GM21381 (cell line): ENCODE measurements around the gene OR13A1.
"Not testable (repeated sequence)": the region's sequence is repeated elsewhere in the genome, so short reads cannot be mapped to it uniquely, and the experiment has no call there.

Source experiments
- ATAC-seq: cut with Tn5 transposase; IDR thresholded peaks from one replicate; pipeline ENCODE4 v1.9.1; 2021; ENCODE audit warnings: mild to moderate bottlenecking, moderate library complexity; ENCODE audit not compliant: unreplicated experiment

Gene OR13A1, protein sequence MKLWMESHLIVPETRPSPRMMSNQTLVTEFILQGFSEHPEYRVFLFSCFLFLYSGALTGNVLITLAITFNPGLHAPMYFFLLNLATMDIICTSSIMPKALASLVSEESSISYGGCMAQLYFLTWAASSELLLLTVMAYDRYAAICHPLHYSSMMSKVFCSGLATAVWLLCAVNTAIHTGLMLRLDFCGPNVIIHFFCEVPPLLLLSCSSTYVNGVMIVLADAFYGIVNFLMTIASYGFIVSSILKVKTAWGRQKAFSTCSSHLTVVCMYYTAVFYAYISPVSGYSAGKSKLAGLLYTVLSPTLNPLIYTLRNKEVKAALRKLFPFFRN

DNA sequence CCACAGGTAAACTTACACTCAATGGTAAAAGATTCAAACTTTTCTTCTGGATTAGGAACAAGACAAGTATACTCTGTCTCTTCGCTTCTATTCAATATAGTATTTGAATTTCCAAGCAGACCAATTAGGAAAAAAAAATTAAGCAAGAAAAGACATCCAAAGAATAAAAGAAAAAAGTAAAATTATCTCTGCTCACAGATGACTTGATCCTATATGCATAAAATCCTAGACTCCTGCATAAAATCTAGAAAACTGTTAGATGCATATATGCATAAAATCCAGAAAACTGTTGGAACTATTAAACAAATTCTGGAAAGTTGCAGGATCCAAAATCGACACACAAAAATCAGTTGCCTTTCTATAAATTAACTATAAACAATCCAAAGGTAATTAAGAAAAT lies at the start of gene OR13A1:
Gene OR13A1 (minus strand): TSS at position 101 of the 400 bp plus-strand sequence. CDS start 11,186 bp downstream, outside the sequence.
- no peak for ATAC-seq

DNA sequence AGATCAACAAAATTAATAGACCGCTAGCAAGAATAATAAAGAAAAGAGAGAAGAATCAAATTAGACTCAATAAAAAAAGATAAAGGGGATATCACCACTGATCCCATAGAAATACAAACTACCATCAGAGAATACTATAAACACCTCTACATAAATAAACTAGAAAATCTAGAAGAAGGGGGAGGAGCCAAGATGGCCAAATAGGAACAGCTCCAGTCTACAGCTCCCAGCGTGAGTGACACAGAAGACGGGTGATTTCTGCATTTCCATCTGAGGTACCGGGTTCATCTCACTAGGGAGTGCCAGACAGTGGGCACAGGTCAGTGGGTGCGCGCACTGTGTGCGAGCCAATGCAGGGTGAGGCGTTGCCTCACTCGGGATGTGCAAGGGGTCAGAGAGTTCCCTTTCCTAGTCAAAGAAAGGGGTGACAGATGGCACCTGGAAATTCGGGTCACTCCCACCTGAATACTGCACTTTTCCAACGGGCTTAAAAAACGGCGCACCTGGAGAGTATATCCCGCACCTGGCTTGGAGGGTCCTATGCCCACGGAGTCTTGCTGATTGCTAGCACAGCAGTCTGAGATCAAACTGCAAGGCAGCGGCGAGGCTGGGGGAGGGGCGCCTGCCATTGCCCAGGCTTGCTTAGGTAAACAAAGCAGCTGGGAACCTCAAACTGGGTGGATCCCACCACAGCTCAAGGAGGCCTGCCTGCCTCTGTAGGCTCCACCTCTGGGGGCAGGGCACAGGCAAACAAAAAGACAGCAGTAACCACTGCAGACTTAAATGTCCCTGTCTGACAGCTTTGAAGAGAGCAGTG lies 46.8 kb upstream of the OR13A1 start:
- not testable (repeated sequence) for ATAC-seq

GRCh38 chr10:45358961-45359360 lies 43.6 kb upstream of the OR13A1 start:
- ATAC-seq = not testable (repeated sequence)

- no peak for ATAC-seq
These were observed 40.1 kb upstream of the OR13A1 start for GRCh38 chr10:45355494-45355893.

- no peak for ATAC-seq
These were observed 38.9 kb upstream of the OR13A1 start for GRCh38 chr10:45354261-45354660.

DNA sequence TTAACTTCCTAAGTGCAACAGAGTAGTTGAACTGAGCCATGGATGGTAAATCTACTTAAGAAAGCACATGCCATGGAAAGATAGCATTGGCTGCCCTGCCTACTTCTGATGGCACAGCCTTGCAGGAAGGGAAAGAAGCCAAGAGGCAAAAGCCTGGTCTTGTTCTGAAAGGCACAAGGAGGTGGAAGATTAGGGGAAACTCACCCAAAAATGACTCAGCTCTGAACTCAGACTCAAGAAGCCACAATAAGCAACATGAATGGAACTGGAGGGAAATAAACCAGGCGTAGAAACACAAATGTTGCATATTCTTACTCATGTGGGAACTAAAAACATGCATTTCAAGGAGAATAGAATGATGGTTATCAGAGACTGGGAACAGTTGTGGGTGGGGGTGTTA lies 37.8 kb upstream of the OR13A1 start:
- peak; percentile 44 for ATAC-seq

- not testable (repeated sequence) for ATAC-seq
These were observed 32.9 kb upstream of the OR13A1 start for GRCh38 chr10:45348196-45348765.

GRCh38 chr10:45347464-45347863 lies 32.1 kb upstream of the OR13A1 start:
- not testable (repeated sequence) for ATAC-seq

DNA sequence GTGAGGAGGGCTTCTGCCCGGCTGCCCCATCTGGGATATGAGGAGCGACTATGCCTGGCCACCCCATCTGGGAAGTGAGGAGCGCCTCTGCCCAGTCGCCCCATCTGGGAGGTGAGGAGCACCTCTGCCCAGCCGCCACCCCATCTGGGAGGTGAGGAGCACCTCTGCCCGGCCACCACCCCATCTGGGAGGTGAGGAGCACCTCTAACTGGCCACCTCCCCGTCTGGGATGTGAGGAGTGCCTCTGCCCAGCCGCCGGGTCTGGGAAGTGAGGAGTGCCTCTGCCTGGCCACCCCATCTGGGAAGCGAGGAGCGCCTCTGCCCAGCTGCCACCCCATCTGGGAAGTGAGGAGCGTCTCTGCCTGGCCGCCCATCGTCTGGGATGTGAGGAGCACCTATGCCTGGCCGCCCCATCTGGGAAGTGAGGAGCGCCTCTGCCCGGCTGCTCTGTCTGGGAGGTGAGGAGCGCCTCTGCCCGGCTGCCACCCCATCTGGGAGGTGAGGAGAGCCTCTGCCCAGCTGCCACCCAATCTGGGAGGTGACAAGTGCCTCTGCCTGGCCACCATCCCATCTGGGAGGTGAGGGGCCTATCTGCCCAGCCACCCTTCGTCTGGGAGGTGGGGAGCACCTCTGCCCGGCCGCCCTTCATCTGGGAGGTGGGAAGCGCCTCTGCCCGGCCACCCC lies 31.4 kb upstream of the OR13A1 start:
- ATAC-seq = not testable (repeated sequence)

DNA sequence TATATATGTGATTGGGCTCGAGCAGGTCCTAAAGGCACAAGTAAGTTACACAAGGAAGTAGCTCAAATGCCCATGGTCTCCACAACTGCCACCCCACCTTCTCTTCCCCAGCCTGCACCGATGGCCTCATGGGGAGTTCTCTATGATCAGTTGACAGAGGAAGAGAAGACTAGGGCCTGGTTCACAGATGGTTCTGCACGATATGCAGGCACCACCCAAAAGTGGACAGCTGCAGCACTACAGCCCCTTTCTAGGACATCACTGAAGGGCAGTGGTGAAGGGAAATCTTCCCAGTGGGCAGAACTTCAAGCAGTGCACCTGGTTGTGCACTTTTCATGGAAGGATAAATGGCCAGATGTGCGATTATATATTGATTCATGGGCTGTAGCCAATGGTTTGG lies 25.0 kb upstream of the OR13A1 start:
- ATAC-seq = not testable (repeated sequence)

- ATAC-seq = no peak
These were observed 24.5 kb upstream of the OR13A1 start for GRCh38 chr10:45339894-45340293.

- not testable (repeated sequence) for ATAC-seq
These were observed 16.4 kb upstream of the OR13A1 start for GRCh38 chr10:45331824-45332223.

- not testable (repeated sequence) for ATAC-seq
These were observed 11.5 kb upstream of the OR13A1 start for GRCh38 chr10:45326864-45327263.

DNA sequence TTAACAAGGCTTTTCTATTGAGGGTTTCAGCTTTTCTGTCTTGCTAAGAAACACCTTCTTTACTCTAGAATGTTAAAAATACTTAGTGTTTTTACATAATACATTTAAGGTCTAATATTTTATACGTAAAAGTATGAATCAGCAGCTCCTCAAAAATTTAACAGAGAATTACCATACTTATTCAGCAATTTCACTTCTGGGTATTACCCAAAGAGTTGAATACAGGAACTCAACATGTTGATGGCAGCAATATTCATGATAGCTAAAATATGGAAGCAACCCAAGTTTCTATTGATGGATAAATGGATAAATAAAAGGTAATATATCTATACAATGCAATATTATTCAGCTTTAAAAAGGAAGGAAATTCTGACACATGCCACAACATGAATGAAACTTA lies 9.7 kb upstream of the OR13A1 start:
- no peak for ATAC-seq

DNA sequence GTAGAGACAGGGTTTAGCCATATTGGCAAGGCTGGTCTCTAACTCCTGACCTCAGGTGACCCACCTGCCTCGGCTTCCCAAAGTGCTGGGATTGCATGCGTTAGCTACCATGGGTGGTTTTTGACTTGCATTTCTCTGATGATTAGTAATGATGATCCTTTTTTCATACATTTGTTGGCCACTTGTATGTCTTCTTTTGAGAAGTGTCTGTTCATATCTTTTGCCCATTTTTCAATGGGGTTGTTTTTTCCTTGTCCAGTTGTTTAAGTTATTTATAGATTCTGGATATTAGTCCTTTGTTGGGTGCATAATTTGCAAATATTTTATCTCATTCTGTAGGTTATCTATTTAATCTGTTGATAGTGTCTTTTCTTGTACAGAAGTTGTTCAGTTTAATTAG lies 4.3 kb upstream of the OR13A1 start:
- no peak for ATAC-seq

DNA sequence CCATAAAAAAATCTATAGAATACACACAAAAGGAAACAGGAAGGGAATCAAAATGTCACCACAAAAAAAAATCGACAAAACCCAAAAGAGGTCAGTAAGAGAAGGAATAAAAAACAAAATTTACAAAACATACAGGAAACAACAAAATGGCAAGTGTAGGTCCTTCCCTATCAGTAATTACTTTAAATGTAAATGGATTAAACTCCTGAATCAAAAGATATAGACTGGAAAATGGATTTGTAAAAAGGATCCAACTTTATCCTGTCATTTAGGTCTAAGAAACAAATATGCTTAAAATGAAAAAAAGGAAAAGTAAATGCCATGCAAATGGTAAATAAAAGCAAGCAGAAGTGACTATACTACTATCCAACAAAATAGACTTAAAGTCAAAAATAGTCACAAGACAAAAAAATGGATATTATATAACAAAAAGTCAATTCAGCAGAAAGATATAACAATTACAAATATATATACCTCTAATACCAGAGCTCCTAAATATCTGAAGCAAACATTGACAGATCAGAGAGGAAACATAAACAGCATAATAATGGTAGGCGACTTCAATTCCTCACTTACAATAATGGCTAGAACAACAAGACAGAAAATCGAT lies 2.0 kb downstream of the OR13A1 start:
- no peak for ATAC-seq

GRCh38 chr10:45308707-45309106 lies 6.7 kb downstream of the OR13A1 start:
- no peak for ATAC-seq

DNA sequence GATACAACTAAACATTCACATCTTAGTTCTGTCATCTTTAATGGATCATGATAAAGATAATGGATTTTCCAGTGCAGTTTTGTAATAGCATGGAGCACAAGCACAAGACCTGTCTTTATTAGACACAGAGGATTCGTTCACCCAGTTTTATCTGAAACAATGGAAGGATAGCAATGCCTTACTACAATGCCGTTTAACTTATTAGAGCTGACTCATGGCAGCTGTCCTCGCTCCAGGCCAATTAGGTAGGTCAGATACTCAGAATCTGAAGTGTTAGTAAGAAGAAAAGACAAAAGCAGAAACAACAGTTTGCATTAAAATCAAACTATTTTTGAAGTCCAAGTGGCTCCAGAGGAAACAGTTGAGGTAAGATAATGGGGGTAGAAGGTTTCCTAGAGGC lies 12.8 kb downstream of the OR13A1 start:
- ATAC-seq = no peak

GRCh38 chr10:45298341-45298955 lies 17.0 kb downstream of the OR13A1 start:
- ATAC-seq = not testable (repeated sequence)

DNA sequence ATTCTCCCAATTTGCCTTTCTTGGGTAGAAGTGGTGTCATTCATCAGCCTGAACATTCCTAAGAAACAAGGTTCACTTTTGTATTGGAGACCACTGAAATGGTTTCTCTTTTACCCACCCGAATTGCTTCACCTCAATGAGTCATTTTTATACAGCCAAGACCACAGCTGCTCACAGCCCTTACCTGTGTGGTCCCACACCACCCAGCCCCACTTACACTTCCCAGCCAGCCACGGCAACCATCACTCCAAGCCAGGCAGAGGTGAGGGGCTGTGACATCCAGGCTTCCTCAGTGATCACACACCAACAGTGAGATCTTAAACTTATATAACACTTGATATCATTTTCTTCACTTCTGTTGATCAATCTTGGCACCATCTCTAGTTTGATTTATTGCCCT lies 20.7 kb downstream of the OR13A1 start:
- ATAC-seq = no peak
